Embryonic facial prominence (tissue), 1 donor: ENCODE results near the gene ENC1.

Experiments used
- DNase-seq: peaks from one replicate; pipeline ENCODE4 v3.0.0-alpha.2; 2016; ENCODE audit errors: extremely low spot score

Gene ENC1

GRCh38 chr5:74657165-74657564 is 16.6 kb upstream of the ENC1 start:
- DNase-seq, result no peak

GRCh38 chr5:74655716-74656115 is 15.2 kb upstream of the ENC1 start:
- no peak for DNase-seq

DNA sequence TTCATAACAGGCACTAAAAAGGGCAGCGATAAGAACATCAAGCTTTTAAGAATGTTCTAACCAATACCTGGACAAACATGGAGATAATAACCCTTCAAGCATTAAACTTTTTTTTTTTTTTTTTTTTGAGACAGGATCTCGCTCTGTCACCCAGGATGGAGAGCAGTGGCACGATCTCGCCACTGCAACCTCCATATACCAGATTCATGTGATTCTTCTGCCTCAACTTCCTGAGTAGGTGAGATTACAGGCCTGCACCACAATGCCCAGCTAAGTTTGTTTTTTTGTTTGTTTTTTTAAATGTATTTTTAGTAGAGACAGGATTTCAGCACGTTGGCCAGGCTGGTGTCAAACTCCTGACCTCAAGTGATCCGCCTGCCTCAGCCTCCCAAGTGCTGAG is 14.7 kb upstream of the ENC1 start:
- DNase-seq, result no peak

DNA sequence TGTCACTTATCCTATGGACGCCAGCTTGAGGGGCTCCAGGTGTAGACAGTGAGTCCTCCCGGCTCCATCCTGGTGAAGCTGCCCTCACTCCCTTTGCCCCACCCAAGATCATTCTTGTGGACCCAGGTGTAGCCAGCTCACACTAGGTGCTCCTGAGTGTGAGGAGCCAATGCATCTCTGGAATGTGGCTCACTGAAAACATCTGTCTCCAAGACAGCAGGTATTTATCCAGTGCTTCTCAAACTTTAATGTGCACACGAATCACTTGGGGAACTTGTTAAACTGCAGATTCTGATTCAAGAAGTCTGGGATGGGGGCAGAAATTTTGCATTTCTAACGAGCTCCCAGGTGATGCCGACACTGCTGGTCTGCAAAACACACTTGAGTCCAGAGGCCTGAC is 13.5 kb upstream of the ENC1 start:
- no peak for DNase-seq

DNA sequence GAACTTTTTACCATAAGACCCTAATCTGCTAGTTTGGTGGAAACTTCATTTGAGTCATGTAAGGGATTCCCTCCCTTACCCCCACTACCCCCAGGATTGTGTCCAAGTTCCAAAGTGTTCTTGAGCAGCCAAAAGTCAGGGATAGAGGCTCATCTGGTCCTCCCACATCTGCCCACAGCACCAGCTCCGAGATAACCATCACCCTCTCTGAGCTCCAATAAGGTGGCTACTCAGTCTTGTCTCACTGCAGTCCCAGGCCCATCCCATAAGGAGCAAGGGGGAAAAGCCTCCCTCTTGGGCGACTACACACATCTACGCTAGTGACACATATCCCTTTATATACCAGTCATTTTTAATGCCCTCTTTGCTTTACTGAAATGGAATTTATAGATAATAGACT is 12.0 kb upstream of the ENC1 start:
- no peak for DNase-seq

DNA sequence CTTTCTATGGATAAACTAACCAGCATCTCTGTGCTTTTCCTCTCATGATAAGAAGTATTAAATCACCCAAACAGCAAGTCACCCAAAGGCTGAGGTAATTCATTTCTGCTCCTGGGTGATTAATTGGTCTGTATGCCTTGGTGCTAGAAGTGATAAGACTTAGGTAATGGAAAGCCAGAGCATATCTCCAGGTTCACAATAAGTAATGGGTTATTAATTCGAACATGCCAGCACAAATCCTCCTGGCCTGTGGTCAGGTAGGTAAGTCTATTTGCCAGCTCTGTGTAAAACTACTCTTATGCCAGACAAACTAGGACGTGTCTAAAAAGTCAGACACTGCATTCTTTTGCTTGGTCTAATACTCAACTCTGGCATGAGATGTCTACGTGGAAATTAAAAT is 11.2 kb upstream of the ENC1 start:
- no peak for DNase-seq

DNA sequence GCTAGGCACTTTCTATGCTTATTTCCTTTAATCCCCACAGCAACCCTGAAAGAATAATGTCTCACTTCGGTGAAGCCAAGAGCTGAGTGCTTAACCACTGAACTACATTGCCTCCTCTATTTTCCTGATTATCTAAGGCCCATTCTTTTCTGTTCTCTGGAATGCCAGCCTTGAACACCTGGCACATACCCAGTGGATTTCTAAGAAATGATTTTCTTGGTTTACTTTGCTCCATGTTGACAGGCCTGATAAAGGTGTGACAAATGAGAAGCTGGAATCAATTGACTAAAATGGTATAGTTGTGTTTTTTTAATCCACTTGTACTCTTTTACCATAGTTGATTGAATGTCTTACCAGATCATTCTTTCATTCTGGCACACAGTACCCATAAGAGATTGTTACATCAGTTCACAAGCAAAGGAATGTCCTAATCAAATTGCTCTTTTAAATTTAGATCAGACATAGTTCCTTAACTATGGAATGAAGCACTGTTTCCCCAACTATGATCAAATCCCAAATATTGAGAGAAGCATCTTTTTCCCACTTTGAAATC is 9.0 kb upstream of the ENC1 start:
- DNase-seq, result no peak

DNA sequence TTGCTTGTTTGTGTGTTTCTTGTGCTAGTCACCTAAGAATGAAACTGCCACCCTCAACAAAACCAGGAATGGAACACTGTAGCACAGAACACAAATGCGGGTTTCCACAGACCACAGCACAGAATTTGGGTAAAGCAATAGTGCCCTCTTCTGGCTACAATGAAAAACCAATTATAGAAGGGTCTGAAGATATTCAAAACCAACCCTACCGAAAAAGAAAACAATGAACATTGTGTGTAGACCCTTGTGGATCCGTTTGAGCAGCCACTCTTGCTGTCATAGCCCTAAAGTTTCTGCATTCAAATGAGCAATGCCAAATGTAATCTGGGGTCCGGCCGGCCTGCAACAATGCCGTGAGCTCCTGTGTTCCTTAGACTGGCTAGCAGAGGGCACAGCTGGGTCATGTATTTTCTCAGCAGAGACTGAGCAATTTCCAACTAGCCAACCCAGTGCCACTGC is 8.3 kb upstream of the ENC1 start:
- DNase-seq, result no peak

- no peak for DNase-seq
Measured at GRCh38 chr5:74647096-74647495, 6.6 kb upstream of the ENC1 start.

DNA sequence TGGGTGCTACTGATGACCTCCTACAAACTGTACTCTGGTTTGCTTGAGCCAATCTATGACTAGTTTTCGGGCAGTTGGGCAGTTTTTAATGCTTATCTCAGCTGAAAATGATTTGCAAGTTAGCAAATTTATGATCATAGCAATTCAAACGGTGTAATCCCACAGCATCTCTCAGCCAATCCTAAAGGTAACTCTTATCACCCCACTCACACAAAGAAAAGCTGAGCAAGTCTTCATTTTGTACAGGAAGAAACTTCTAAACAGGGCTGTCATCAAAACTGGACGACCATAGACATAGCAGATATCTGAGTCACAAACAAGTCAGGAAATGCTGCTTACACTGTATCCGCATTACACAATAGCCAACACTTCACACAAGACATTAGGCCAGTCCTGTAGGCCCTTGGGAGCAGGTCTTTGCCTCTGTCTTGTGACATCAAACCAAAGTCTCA is 2.6 kb upstream of the ENC1 start:
- no peak for DNase-seq

DNA sequence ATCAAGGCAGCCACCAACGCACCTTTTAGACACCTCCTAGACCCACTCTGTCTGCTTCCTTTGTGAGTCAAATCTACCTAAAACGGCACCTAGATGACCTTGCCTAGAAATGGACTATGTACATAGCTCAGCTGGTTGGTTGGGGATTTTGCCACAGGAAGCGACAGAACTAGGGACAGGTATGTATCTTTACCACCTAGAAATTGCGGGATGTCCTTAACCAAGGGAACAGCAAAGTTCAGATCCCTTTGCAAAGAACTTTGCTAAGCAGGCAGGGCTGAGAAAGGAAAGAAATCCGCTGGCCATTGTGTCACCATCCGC is 2.0 kb upstream of the ENC1 start:
- DNase-seq, result no peak

DNA sequence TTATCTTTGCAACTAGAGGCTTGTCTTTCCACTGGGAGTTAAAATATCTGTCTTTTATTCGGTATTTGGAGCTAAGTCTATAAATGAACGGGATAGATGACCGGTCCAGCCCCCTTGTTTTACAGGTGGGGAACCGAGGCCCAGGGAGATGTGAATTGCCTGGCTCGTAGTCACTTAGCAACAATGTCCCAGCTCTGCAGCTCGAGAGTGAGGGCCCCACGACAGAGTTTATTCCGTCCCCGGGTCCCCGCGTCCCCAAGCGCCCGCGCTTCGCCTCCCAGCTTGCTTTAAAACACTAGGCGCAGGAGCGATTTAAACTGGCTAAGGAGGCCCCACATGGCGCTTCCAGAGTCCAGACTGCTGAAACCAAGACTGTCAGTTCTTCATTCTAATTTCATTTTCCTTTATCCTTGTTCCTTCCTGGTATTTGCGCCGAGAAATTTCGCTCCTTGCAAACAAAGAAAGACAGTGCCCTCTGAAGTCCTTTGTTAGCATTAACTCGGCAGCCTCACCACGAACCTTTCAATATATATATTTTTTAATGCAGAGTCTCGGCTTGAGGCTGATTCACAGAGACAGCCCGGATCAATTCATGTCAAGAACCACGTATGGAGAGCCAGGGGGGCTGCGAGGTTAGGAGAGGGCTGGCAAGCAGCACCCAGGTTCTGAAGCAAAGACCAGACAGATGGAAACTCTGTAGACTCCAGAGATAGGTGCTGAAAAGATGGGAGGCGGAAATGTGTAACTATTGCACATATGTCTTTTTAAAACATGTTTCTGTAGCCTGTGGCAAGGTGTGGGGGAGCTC is 1.4 kb upstream of the ENC1 start:
- DNase-seq, result peak; percentile 84

DNA sequence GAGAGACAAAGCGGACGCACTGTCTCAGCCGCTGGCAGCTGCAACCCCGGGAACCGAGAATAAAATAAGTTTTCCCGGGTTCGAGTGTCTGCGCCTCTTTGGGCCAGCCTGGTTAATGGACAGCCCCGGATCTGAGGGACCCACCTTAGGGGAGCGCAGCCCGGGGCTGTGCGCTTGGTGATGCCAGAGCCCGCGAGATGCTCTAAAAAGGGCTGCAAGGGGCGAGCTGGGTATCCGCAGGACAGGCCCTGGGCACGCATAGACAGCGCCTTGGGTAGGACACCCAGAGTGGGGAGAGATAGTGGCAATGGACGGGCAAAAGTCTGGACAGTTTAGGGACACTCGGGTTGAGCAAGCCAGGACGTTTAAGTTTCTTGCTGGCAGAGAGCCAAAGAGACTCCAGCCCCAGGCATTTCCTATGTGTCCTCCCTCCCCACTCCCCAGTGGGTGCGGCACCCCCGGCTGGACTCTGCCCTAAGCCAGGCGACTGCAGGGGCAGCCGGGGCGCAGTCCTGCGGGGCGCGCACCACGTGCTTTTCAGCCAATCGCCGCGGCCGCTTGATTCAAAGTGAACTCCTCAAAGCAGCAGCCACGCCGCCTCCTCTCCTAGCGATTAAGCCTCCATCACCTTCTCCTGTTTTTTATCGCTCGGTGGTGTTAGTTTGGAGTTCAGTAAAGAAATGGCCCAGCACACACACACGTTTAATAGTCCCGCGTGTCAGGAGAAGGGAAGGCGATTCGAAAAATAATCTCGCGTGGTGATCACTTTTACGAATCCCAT is 616 bp upstream of the ENC1 start:
- DNase-seq, result peak; percentile 60

DNA sequence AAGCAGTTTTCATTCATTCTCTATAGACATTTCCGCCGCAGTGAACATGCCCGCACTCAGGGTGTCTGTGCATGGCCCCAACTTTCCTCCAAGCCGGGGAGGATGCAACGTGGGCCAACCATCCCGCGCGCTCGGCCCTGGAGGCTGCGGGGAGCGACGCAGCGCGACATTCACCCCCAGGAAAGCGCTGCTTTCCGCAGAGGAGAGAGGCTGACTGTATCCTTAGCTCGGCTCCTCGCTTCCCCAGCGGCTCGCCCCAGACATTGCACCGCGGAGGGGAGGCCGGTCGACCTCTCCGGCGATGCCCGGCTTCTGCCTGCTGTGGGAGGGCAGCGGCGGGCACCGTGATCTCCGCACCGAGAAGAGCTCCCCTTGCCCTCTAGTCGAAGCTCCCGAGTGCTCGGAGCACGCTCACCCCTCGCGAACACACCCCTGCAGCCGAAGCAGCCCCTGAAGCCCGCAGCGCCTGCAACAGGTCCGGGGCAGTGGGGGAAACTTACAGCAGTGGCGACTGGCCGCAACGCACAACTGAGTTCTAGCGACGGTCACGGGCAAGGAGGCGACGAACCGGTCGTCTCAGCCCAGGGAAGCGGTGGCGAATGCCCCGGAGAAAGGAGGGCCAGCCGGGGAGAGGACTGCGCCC is 600 bp downstream of the ENC1 start:
- DNase-seq, result no peak

GRCh38 chr5:74638970-74639806 is 1.3 kb downstream of the ENC1 start:
- no peak for DNase-seq

- no peak for DNase-seq
Measured at GRCh38 chr5:74638544-74638969, 2.0 kb downstream of the ENC1 start.

DNA sequence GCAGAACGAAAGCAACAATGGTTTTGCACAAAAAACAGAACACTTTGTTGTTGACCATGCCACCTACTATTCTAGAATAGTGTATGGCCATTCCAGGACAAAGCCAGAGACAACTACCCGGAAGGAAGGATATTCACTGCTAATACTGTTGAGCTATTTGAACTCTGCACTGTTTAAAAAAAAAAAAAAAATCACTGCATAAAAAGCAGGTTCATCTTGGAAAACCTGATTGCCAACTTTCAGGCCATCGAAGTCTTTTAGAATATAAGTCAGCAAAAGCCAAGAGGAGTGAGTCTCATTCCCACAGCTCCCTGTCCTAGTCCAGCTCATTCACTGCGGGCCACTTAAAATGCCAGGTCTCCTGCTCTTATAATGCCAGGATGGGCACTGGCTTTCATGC is 4.0 kb downstream of the ENC1 start:
- no peak for DNase-seq

- DNase-seq, result no peak
Measured at GRCh38 chr5:74636149-74636548, 4.4 kb downstream of the ENC1 start.

DNA sequence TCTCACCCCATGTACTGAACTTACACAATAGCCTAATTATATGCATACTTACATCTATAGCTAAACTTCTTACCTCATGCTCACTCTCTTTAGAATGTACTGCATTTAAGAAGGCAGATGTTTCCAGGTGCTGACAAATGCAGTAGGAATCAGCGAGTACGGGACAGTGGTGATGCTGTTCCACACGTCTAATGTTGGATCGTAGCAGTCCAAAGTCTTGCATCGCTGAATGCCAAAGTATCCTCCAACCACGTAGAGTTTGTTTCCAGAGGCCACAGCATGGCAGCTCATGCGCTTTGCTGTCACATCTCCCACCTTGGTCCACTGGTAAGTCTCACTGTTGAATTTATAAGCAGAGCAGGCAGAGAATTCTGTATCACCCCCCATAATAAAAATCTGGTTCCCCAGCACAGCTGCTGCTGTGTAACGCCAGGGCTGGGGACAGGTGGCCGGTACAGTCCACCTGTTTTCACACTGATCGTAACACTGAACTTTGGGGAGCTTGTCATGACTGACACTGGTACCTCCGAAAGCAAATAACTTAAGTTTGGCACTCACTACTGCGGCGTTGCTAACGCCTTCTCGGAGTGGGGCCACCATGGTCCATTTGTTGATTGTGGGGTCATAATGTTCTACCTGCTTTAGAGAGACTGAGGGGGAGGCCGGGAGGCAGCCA is 5.8 kb downstream of the ENC1 start:
- no peak for DNase-seq

DNA sequence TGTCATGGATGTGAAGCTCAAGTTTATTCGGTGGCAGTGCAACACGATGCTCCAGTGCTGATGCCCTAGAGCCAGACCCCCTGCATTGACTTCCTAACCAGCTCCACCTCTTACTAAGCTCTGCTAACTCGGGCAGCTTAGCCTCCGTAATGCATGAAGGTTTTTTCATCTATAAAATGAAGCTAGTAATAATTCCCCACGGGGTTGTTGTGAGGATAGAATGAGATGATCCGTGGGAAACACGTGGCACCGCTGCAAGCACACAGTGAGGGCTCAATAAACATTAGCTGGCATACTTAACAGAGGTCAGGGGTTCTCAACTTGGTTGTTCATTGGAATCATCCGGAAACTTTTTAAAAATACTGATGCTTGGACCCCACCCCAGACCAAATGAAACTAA is 6.8 kb downstream of the ENC1 start:
- DNase-seq, result no peak

GRCh38 chr5:74632947-74633356 is 7.6 kb downstream of the ENC1 start:
- no peak for DNase-seq
